Activated CD4-positive, alpha-beta memory T cell treated with anti-CD3 and anti-CD28 coated beads for 36 hours (primary cell): ENCODE data around the gene PRMT2. TPM values are rescaled to one million over a fixed set of nuclear protein-coding genes. Genes with fewer than 3 reads are reported as not detected.
"Not testable (repeated sequence)": the region's sequence is repeated elsewhere in the genome, so short reads cannot be mapped to it uniquely, and the experiment has no call there.

Source experiments
- CTCF ChIA-PET: fragments of 350-600 bp; sonication (Branson Sonifier 250); formaldehyde crosslinking; loops from one replicate; lab custom pipeline; 2021; ENCODE audit warnings: antibody characterized with exemption, inconsistent platforms; lab: Charles Lee
- POLR2A ChIA-PET: fragments of 350-600 bp; sonication (Branson Sonifier 250); formaldehyde crosslinking; loops from one replicate; lab custom pipeline; 2021; ENCODE audit warnings: antibody characterized with exemption; lab: Charles Lee
- DNase-seq: peaks from one replicate; pipeline ENCODE4 v3.0.0-alpha.2; 2020
- H3K27ac Mint-ChIP-seq: one replicate; pipeline ENCODE4 v1.8.0; 2021; ENCODE audit warnings: mixed read lengths
- H3K27me3 Mint-ChIP-seq: one replicate; pipeline ENCODE4 v1.8.0; 2021; ENCODE audit warnings: mixed read lengths
- H3K36me3 Mint-ChIP-seq: one replicate; pipeline ENCODE4 v1.8.0; 2021; ENCODE audit warnings: mixed read lengths
- H3K4me1 Mint-ChIP-seq: one replicate; pipeline ENCODE4 v1.8.0; 2021; ENCODE audit warnings: low read depth, mixed read lengths
- H3K4me3 Mint-ChIP-seq: one replicate; pipeline ENCODE4 v1.8.0; 2021; ENCODE audit warnings: mild to moderate bottlenecking, mixed read lengths
- H3K9me3 Mint-ChIP-seq: one replicate; pipeline ENCODE4 v1.8.0; 2021; ENCODE audit warnings: mixed read lengths
- intact Hi-C: fragments of 100-400 bp; cut with micrococcal nuclease; formaldehyde crosslinking; loops from one replicate; pipeline ENCODE4 v1.15.1; 2023
- total RNA-seq, 2 experiments: library from RNA; stranded (reverse); gene quantifications; one replicate each; pipeline ENCODE4 v1.2.3, GENCODE V29; 2021

PRMT2 gene
- total RNA-seq, 2 experiments from 2014 or later: 85.4 to 90.7 TPM

GRCh38 chr21:46621457-46622182 is 13.9 kb upstream of the PRMT2 start:
- H3K4me3 Mint-ChIP-seq: no peak overlapping the region
- peaks cover 13% of the 10 kb centered on the region for H3K9me3 Mint-ChIP-seq

GRCh38 chr21:46622226-46622625 is 13.2 kb upstream of the PRMT2 start:
- Mint-ChIP-seq H3K36me3 (no peaks in the 10 kb centered on the region), H3K9me3 (peaks cover 13% of the 10 kb centered on the region), H3K27ac (peak overlapping the region; percentile 84), H3K27me3 (no peaks in the 10 kb centered on the region), H3K4me3 (peak overlapping the region; percentile 38), H3K4me1 (peaks cover 40% of the 10 kb centered on the region)
- peak; percentile 47 for DNase-seq
- CTCF ChIA-PET: interaction anchor here (0.9 to 1.7 kb wide), 2 partner anchors 11 to 13 kb away, joined by 3 to 4 read pairs; no protein-coding TSS in a partner anchor
- POLR2A ChIA-PET: interaction anchor here (0.8 kb wide), 1 partner anchor 10 kb away, joined by 3 read pairs; no protein-coding TSS in a partner anchor
- intact Hi-C loops: no loop called here

More at GRCh38 chr21:46621457-46622182, 13.9 kb upstream of the PRMT2 start:
- Mint-ChIP-seq H3K4me1 (peaks cover 34% of the 10 kb centered on the region), H3K36me3 (no peaks in the 10 kb centered on the region), H3K27ac (peak overlapping the region; percentile 84), H3K27me3 (no peaks in the 10 kb centered on the region)
- CTCF ChIA-PET: interaction anchor here (0.9 to 1.7 kb wide), 2 partner anchors 11 to 13 kb away, joined by 3 to 4 read pairs; no protein-coding TSS in a partner anchor
- intact Hi-C loops: loop anchor here (2.0 kb wide), 1 partner anchor 13 kb away; the partner anchor contains the start of gene PRMT2
- POLR2A ChIA-PET: no interaction called here
- DNase-seq: peak; percentile 28

- Mint-ChIP-seq H3K36me3 (no peaks in the 10 kb centered on the region), H3K27me3 (no peaks in the 10 kb centered on the region), H3K4me3 (no peak overlapping the region), H3K9me3 (peaks cover 13% of the 10 kb centered on the region), H3K4me1 (peaks cover 48% of the 10 kb centered on the region), H3K27ac (no peak overlapping the region)
- no peak for DNase-seq
- ChIA-PET CTCF (no interaction called here), POLR2A (no interaction called here)
- intact Hi-C loops: no loop called here
Measured at GRCh38 chr21:46624050-46624449, 11.4 kb upstream of the PRMT2 start.

- POLR2A ChIA-PET: interaction anchor here (1.1 kb wide), 1 partner anchor 12 kb away, joined by 3 read pairs; no protein-coding TSS in a partner anchor
- Mint-ChIP-seq H3K36me3 (no peaks in the 10 kb centered on the region), H3K4me1 (peaks cover 44% of the 10 kb centered on the region), H3K9me3 (peaks cover 13% of the 10 kb centered on the region), H3K27ac (peak overlapping the region; percentile 38), H3K4me3 (no peak overlapping the region), H3K27me3 (no peaks in the 10 kb centered on the region)
- intact Hi-C loops: loop anchor here (1.0 kb wide), 1 partner anchor 9 kb away; no protein-coding TSS in a partner anchor
- DNase-seq: no peak
- CTCF ChIA-PET: interaction anchor here (1.5 kb wide), 1 partner anchor 14 kb away, joined by 6 read pairs; no protein-coding TSS in a partner anchor
Measured at GRCh38 chr21:46625759-46626158, 9.7 kb upstream of the PRMT2 start.

- no peak overlapping the region for H3K4me3 Mint-ChIP-seq
- DNase-seq: peak; percentile 32
Measured at GRCh38 chr21:46626536-46626935, 8.9 kb upstream of the PRMT2 start.

GRCh38 chr21:46626975-46627501 is 8.4 kb upstream of the PRMT2 start:
- no peak overlapping the region for H3K4me3 Mint-ChIP-seq
- DNase-seq: no peak
- no peaks in the 10 kb centered on the region for H3K36me3 Mint-ChIP-seq
- H3K9me3 Mint-ChIP-seq: peaks cover 13% of the 10 kb centered on the region
- peaks cover 35% of the 10 kb centered on the region for H3K4me1 Mint-ChIP-seq
- H3K27ac Mint-ChIP-seq: peak overlapping the region; percentile 15
- H3K27me3 Mint-ChIP-seq: no peaks in the 10 kb centered on the region
- ChIA-PET CTCF (interaction anchor here (1.5 kb wide), 1 partner anchor 12 kb away, joined by 6 read pairs; no protein-coding TSS in a partner anchor), POLR2A (interaction anchor here (1.1 to 1.4 kb wide), 2 partner anchors 11 to 75 kb away, joined by 3 read pairs; no protein-coding TSS in a partner anchor)
- intact Hi-C loops: loop anchor here (1.0 kb wide), 1 partner anchor 7 kb away; no protein-coding TSS in a partner anchor

More at GRCh38 chr21:46626536-46626935, 8.9 kb upstream of the PRMT2 start:
- ChIA-PET POLR2A (interaction anchor here (1.1 kb wide), 1 partner anchor 11 kb away, joined by 3 read pairs; no protein-coding TSS in a partner anchor), CTCF (interaction anchor here (1.5 kb wide), 1 partner anchor 13 kb away, joined by 6 read pairs; no protein-coding TSS in a partner anchor)
- Mint-ChIP-seq H3K27me3 (no peaks in the 10 kb centered on the region), H3K9me3 (peaks cover 13% of the 10 kb centered on the region), H3K36me3 (no peaks in the 10 kb centered on the region), H3K27ac (peak overlapping the region; percentile 63), H3K4me1 (peaks cover 40% of the 10 kb centered on the region)
- intact Hi-C loops: loop anchor here (1.0 kb wide), 1 partner anchor 8 kb away; no protein-coding TSS in a partner anchor

GRCh38 chr21:46627726-46628125 is 7.7 kb upstream of the PRMT2 start:
- no peak for DNase-seq
- H3K4me3 Mint-ChIP-seq: no peak overlapping the region
- CTCF ChIA-PET: no interaction called here
- H3K36me3 Mint-ChIP-seq: no peaks in the 10 kb centered on the region
- intact Hi-C loops: no loop called here
- H3K27ac Mint-ChIP-seq: no peak overlapping the region
- H3K9me3 Mint-ChIP-seq: peaks cover 13% of the 10 kb centered on the region
- POLR2A ChIA-PET: interaction anchor here (1.4 kb wide), 1 partner anchor 76 kb away, joined by 3 read pairs; no protein-coding TSS in a partner anchor
- peaks cover 31% of the 10 kb centered on the region for H3K4me1 Mint-ChIP-seq
- H3K27me3 Mint-ChIP-seq: no peaks in the 10 kb centered on the region

GRCh38 chr21:46628868-46629267 is 6.6 kb upstream of the PRMT2 start:
- CTCF ChIA-PET: no interaction called here
- no peak for DNase-seq
- Mint-ChIP-seq H3K27ac (no peak overlapping the region), H3K36me3 (no peaks in the 10 kb centered on the region), H3K4me3 (no peak overlapping the region), H3K9me3 (peaks cover 13% of the 10 kb centered on the region), H3K27me3 (no peaks in the 10 kb centered on the region), H3K4me1 (peaks cover 35% of the 10 kb centered on the region)
- POLR2A ChIA-PET: no interaction called here
- intact Hi-C loops: no loop called here

GRCh38 chr21:46630915-46631314 is 4.6 kb upstream of the PRMT2 start:
- H3K36me3 Mint-ChIP-seq, H3K4me3 Mint-ChIP-seq, H3K27me3 Mint-ChIP-seq, POLR2A ChIA-PET, DNase-seq, CTCF ChIA-PET, intact Hi-C loops, H3K9me3 Mint-ChIP-seq: not testable (repeated sequence)
- peak overlapping the region; percentile 42 for H3K27ac Mint-ChIP-seq
- peaks cover 41% of the 10 kb centered on the region for H3K4me1 Mint-ChIP-seq

GRCh38 chr21:46633566-46633965 is 1.9 kb upstream of the PRMT2 start:
- ChIA-PET POLR2A (no interaction called here), CTCF (interaction anchor here (0.6 to 1.9 kb wide), 2 partner anchors 15 to 28 kb away, joined by 4 to 7 read pairs; no protein-coding TSS in a partner anchor)
- Mint-ChIP-seq H3K4me3 (peak overlapping the region; percentile 20), H3K27me3 (no peaks in the 10 kb centered on the region), H3K36me3 (peaks cover 7% of the 10 kb centered on the region), H3K9me3 (no peaks in the 10 kb centered on the region), H3K27ac (peak overlapping the region; percentile 86), H3K4me1 (peaks cover 45% of the 10 kb centered on the region)
- DNase-seq: peak; percentile 31
- intact Hi-C loops: no loop called here

- intact Hi-C loops: loop anchor here (1.0 to 2.0 kb wide), 2 partner anchors 8 to 14 kb away; no protein-coding TSS in a partner anchor
- peak; percentile 69 for DNase-seq
- peaks cover 52% of the 10 kb centered on the region for H3K4me1 Mint-ChIP-seq
- H3K27ac Mint-ChIP-seq: peak overlapping the region; percentile 86
- ChIA-PET POLR2A (interaction anchor here (0.7 to 1.3 kb wide), 2 partner anchors 33 to 76 kb away, joined by 3 read pairs; no protein-coding TSS in a partner anchor), CTCF (interaction anchor here (0.8 to 1.9 kb wide), 2 partner anchors 13 to 27 kb away, joined by 3 to 7 read pairs; no protein-coding TSS in a partner anchor)
- H3K4me3 Mint-ChIP-seq: peak overlapping the region; percentile 90
- no peaks in the 10 kb centered on the region for H3K27me3 Mint-ChIP-seq
- H3K36me3 Mint-ChIP-seq: peaks cover 7% of the 10 kb centered on the region
- H3K9me3 Mint-ChIP-seq: no peaks in the 10 kb centered on the region
Measured at GRCh38 chr21:46634427-46634826, 1.0 kb upstream of the PRMT2 start.
